ENCODE data around the gene ZKSCAN5.
"Not testable (repeated sequence)": the region's sequence is repeated elsewhere in the genome, so short reads cannot be mapped to it uniquely, and the experiment has no call there.

The ZKSCAN5 gene

GRCh38 chr7:99557196-99557607, 52.7 kb downstream of the ZKSCAN5 start:
- no peak for DNase-seq

- DNase-seq = no peak
Measured at GRCh38 chr7:99557940-99558305, 53.5 kb downstream of the ZKSCAN5 start.

- peak; percentile 93 to 95 for DNase-seq
Measured at GRCh38 chr7:99558306-99559174, 54.1 kb downstream of the ZKSCAN5 start, which contains the start of gene ZNF655. TSS of gene ZNF655 (plus strand) at chr7:99558642. CDS start at chr7:99560560, 1,918 bp downstream.

GRCh38 chr7:99559175-99559915, 54.9 kb downstream of the ZKSCAN5 start:
- no peak for DNase-seq

- no peak for DNase-seq
Measured at GRCh38 chr7:99560834-99561736, 56.6 kb downstream of the ZKSCAN5 start.

- no peak for DNase-seq
Measured at GRCh38 chr7:99561737-99562051, 57.2 kb downstream of the ZKSCAN5 start.

- DNase-seq = no peak
Measured at GRCh38 chr7:99562114-99562784, 57.8 kb downstream of the ZKSCAN5 start.

- no peak for DNase-seq
Measured at GRCh38 chr7:99562832-99563231, 58.4 kb downstream of the ZKSCAN5 start.

GRCh38 chr7:99563650-99564049, 59.2 kb downstream of the ZKSCAN5 start:
- no peak for DNase-seq

GRCh38 chr7:99568770-99569169, 64.3 kb downstream of the ZKSCAN5 start:
- not testable (repeated sequence) for DNase-seq

- DNase-seq = no peak
Measured at GRCh38 chr7:99571768-99572167, 67.3 kb downstream of the ZKSCAN5 start.

GRCh38 chr7:99573257-99573656, 68.8 kb downstream of the ZKSCAN5 start:
- no peak for DNase-seq

GRCh38 chr7:99576251-99576650, 71.8 kb downstream of the ZKSCAN5 start:
- no peak for DNase-seq

GRCh38 chr7:99579281-99579955, 75.0 kb downstream of the ZKSCAN5 start:
- DNase-seq = no peak

- peak; percentile 50 to 54 for DNase-seq
Measured at GRCh38 chr7:99579956-99580777, 75.7 kb downstream of the ZKSCAN5 start.

- not testable (repeated sequence) for DNase-seq
Measured at GRCh38 chr7:99580778-99581332, 76.4 kb downstream of the ZKSCAN5 start.

Measured in CD4-positive, alpha-beta T cell treated with Interleukin-4 for 1 hour (primary cell).